ENCODE measurements around the gene COX4I1.
A peak's percentile ranks its signal among the peaks of the same experiment; 100 is the strongest.

Gene COX4I1

GRCh38 chr16:85799497-85800320 lies at the start of gene COX4I1, which contains the start of gene EMC8:
Gene COX4I1, plus strand, starts transcription at chr16:85799695. Its CDS starts 1,511 bp downstream, at chr16:85801206.
Gene EMC8, minus strand, starts transcription at chr16:85799544. Its CDS starts 249 bp downstream, at chr16:85799295.
- peak; percentile 94 for DNase-seq (ENCODE audit: low spot score)

GRCh38 chr16:85749771-85750145 lies 49.7 kb upstream of the COX4I1 start:
- DNase-seq (ENCODE audit: low spot score), result no peak

GRCh38 chr16:85750146-85750826 lies 49.2 kb upstream of the COX4I1 start:
- DNase-seq (ENCODE audit: low spot score), result peak; percentile 81

GRCh38 chr16:85750827-85751697 lies 48.4 kb upstream of the COX4I1 start, which contains the start of gene C16orf74:
Gene C16orf74, minus strand, starts transcription at chr16:85751096. Its CDS starts 15,879 bp downstream, at chr16:85735217.
- DNase-seq (ENCODE audit: low spot score), result peak; percentile 80

GRCh38 chr16:85751698-85752501 lies 47.6 kb upstream of the COX4I1 start:
- DNase-seq (ENCODE audit: low spot score), result no peak

- DNase-seq (ENCODE audit: low spot score), result peak; percentile 83
Measured at GRCh38 chr16:85752511-85753420, 46.7 kb upstream of the COX4I1 start.

GRCh38 chr16:85753559-85753958 lies 45.9 kb upstream of the COX4I1 start:
- no peak for DNase-seq (ENCODE audit: low spot score)

GRCh38 chr16:85753976-85754375 lies 45.5 kb upstream of the COX4I1 start:
- no peak for DNase-seq (ENCODE audit: low spot score)

- no peak for DNase-seq (ENCODE audit: low spot score)
Measured at GRCh38 chr16:85754413-85754812, 45.1 kb upstream of the COX4I1 start.

- DNase-seq (ENCODE audit: low spot score), result no peak
Measured at GRCh38 chr16:85755929-85756768, 43.3 kb upstream of the COX4I1 start.

- DNase-seq (ENCODE audit: low spot score), result no peak
Measured at GRCh38 chr16:85757341-85757822, 42.1 kb upstream of the COX4I1 start.

- no peak for DNase-seq (ENCODE audit: low spot score)
Measured at GRCh38 chr16:85759136-85759535, 40.4 kb upstream of the COX4I1 start.

- no peak for DNase-seq (ENCODE audit: low spot score)
Measured at GRCh38 chr16:85759631-85760419, 39.7 kb upstream of the COX4I1 start.

- no peak for DNase-seq (ENCODE audit: low spot score)
Measured at GRCh38 chr16:85761861-85762260, 37.6 kb upstream of the COX4I1 start.

- no peak for DNase-seq (ENCODE audit: low spot score)
Measured at GRCh38 chr16:85762970-85763369, 36.5 kb upstream of the COX4I1 start.

GRCh38 chr16:85763616-85764015 lies 35.9 kb upstream of the COX4I1 start:
- DNase-seq (ENCODE audit: low spot score), result no peak

- no peak for DNase-seq (ENCODE audit: low spot score)
Measured at GRCh38 chr16:85765211-85765610, 34.3 kb upstream of the COX4I1 start.

GRCh38 chr16:85765767-85766166 lies 33.7 kb upstream of the COX4I1 start:
- no peak for DNase-seq (ENCODE audit: low spot score)
